ENCODE measurements around the gene FAM83G.
A peak's percentile ranks its signal among the peaks of the same experiment; 100 is the strongest.

Gene FAM83G

GRCh38 chr17:18965530-18966236 is 38.9 kb downstream of the FAM83G start:
- no peak for TF ChIP-seq CTCF (IDR thresholded peaks at IDR 0.05; ENCODE audit: unreplicated experiment in 3 of 3)
- Mint-ChIP-seq H3K27me3 (ENCODE audit: low read depth) (peaks cover 4% of the 10 kb centered on the region), H3K27ac (peak overlapping the region in 1 of 3 experiments; percentile 51), H3K4me3 (no peak overlapping the region), H3K4me1 (peaks cover 9% of the 10 kb centered on the region), H3K9me3 (no peaks in the 10 kb centered on the region), H3K36me3 (ENCODE audit: low read depth) (no peaks in the 10 kb centered on the region)

DNA sequence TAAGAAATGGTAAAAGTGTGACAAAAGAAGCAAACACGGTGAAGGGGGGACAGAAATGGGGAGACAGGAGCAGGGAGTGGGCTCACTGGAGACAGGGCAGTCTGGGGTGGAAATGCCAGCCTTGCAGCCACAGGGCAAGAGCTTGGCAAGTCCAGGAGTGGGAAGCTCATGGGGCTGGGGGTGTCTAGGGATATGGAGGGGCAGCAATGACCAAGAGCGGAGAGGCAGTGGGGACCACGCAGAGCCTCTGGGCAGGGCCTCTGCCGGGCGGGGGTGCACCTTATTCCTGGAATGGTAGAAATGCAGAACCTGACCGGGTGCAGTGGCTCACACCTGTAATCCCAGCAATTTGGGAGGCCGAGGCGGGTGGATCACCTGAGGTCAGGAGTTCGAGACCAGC is 40.0 kb downstream of the FAM83G start:
- Mint-ChIP-seq H3K36me3 (ENCODE audit: low read depth) (no peaks in the 10 kb centered on the region), H3K27ac (no peak overlapping the region), H3K27me3 (ENCODE audit: low read depth) (peaks cover 8% of the 10 kb centered on the region), H3K9me3 (no peaks in the 10 kb centered on the region), H3K4me3 (no peak overlapping the region), H3K4me1 (peaks cover 9% of the 10 kb centered on the region)
- no peak for TF ChIP-seq CTCF (IDR thresholded peaks at IDR 0.05; ENCODE audit: unreplicated experiment in 3 of 3)

DNA sequence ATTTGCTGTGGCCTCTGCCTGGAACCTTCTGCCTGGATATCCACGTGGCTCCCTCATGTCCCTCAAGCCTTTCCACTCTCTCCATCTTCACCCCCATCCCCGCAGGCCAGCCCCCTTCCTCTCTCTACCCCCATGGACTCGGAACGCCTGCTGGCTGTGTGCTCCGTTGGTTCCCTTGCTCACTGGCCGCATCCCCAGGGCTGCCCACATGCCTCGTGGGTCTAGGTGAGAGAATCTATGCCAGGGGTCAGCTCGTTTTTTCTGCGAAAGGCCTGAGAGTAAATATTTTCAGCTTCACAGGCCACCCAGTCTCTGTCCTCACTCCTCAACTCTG is 40.6 kb downstream of the FAM83G start:
- Mint-ChIP-seq H3K4me1 (peaks cover 9% of the 10 kb centered on the region), H3K4me3 (no peak overlapping the region)

GRCh38 chr17:18963126-18964017 is 41.2 kb downstream of the FAM83G start:
- H3K4me1 Mint-ChIP-seq, result peaks cover 9% of the 10 kb centered on the region
- no peak overlapping the region for H3K4me3 Mint-ChIP-seq
- peaks cover 8% of the 10 kb centered on the region for H3K27me3 Mint-ChIP-seq (ENCODE audit: low read depth)
- H3K27ac Mint-ChIP-seq, result peak overlapping the region in 1 of 3 experiments; percentile 51
- no peaks in the 10 kb centered on the region for H3K36me3 Mint-ChIP-seq (ENCODE audit: low read depth)
- no peak for TF ChIP-seq CTCF (IDR thresholded peaks at IDR 0.05; ENCODE audit: unreplicated experiment in 3 of 3)
- no peaks in the 10 kb centered on the region for H3K9me3 Mint-ChIP-seq

More for the DNA sequence above, 40.6 kb downstream of the FAM83G start:
- Mint-ChIP-seq H3K36me3 (ENCODE audit: low read depth) (no peaks in the 10 kb centered on the region), H3K27me3 (ENCODE audit: low read depth) (peaks cover 8% of the 10 kb centered on the region), H3K9me3 (no peaks in the 10 kb centered on the region), H3K27ac (no peak overlapping the region)
- TF ChIP-seq CTCF (IDR thresholded peaks at IDR 0.05; ENCODE audit: unreplicated experiment in 3 of 3), result no peak

- Mint-ChIP-seq H3K27ac (peak overlapping the region; percentile 14 to 34 (median 16)), H3K4me1 (peaks cover 5% of the 10 kb centered on the region), H3K36me3 (ENCODE audit: low read depth) (no peaks in the 10 kb centered on the region), H3K4me3 (no peak overlapping the region), H3K9me3 (no peaks in the 10 kb centered on the region), H3K27me3 (ENCODE audit: low read depth) (peaks cover 8% of the 10 kb centered on the region)
- TF ChIP-seq CTCF (IDR thresholded peaks at IDR 0.05; ENCODE audit: unreplicated experiment in 3 of 3), result no peak
Observed at GRCh38 chr17:18962494-18962815, 42.1 kb downstream of the FAM83G start.
